HepG2 (cell line): ENCODE data around the gene RIMKLB. TPM values are rescaled to one million over a fixed set of nuclear protein-coding genes. Genes with fewer than 3 reads are reported as not detected.
A peak's percentile ranks its signal among the peaks of the same experiment; 100 is the strongest.

Source experiments
- ATAC-seq: fragments of 200-7000 bp; cut with Tn5 transposase; 3 replicates; pipeline ENCODE4 v1.9.1; 2020; ENCODE audit warnings: mild to moderate bottlenecking, moderate library complexity
- BruUV-seq: library from RNA; stranded (reverse); fragments of 400-500 nt; replicated peaks from 2 replicates; lab custom pipeline; 2021; lab: Mats Ljungman, UMichigan
- CTCF ChIA-PET: fragments of 300-600 bp; formaldehyde crosslinking; extraction: SDS; loops from one replicate; lab custom pipeline; 2021; ENCODE audit warnings: low total read pairs, inconsistent platforms, low intra/inter-chr PET ratio; lab: Yijun Ruan, JAX
- POLR2A ChIA-PET: fragments of 350-600 bp; sonication (Branson Sonifier 250); formaldehyde crosslinking; loops from one replicate; lab custom pipeline; 2020; ENCODE audit warnings: antibody characterized with exemption, inconsistent platforms; lab: Yijun Ruan, JAX
- DNase-seq: peaks from one replicate; pipeline ENCODE4 v3.0.0-alpha.2; 2015; ENCODE audit warnings: low spot score
- FAIRE-seq: peaks from 3 replicates; lab custom pipeline; 2011; peaks lifted over from hg19 to GRCh38; lab: Jason Lieb, UNC
- H2AFZ ChIP-seq: one replicate; pipeline ENCODE4 v1.6.1; 2011; ENCODE audit warnings: low read length, inconsistent platforms
- H3K27ac ChIP-seq: fragments of 300-600 bp; 3 replicates; pipeline ENCODE4 v1.8.0; 2011; ENCODE audit warnings: mixed run types, mild to moderate bottlenecking, mixed read lengths, low read length, inconsistent platforms; ENCODE audit not compliant: insufficient read depth; ENCODE audit errors: extremely low read length
- H3K27me3 ChIP-seq, 2 experiments: fragments of 200-600 bp in 1 of 2; 2 replicates in 1 of 2; 3 replicates in 1 of 2; pipeline versions ENCODE4 v1.6.0 to v1.8.0; 2011; ENCODE audit warnings: low read length in 2 of 2, mild to moderate bottlenecking in 2 of 2, moderate library complexity in 2 of 2, inconsistent platforms in 1 of 2; ENCODE audit not compliant: insufficient read depth in 2 of 2, control insufficient read depth in 1 of 2
- H3K36me3 ChIP-seq, 2 experiments: fragments of 200-600 bp in 1 of 2; replicated peaks in 1 of 2; 2 replicates in 1 of 2; 3 replicates in 1 of 2; pipeline versions ENCODE4 v1.5.1 to v1.8.0; 2011; ENCODE audit warnings: low read length in 2 of 2, inconsistent platforms in 1 of 2; ENCODE audit not compliant: insufficient read depth in 2 of 2, control insufficient read depth in 1 of 2
- H3K4me1 ChIP-seq: 2 replicates; pipeline ENCODE4 v1.5.1; 2012; ENCODE audit warnings: low read length, inconsistent platforms; ENCODE audit not compliant: insufficient read depth
- H3K4me2 ChIP-seq: 2 replicates; pipeline ENCODE4 v1.6.0; 2011; ENCODE audit warnings: low read depth, low read length, inconsistent platforms
- H3K4me3 ChIP-seq, 3 experiments: fragments of 200-600 bp in 1 of 3; sonication (generic), shearing (Covaris generic) in 1 of 3; replicated peaks in 1 of 3; 2 replicates each; pipeline ENCODE4 v1.5.1; 2011 to 2016; ENCODE audit warnings: low read length in 3 of 3, inconsistent platforms in 2 of 3, low read depth in 2 of 3, mild to moderate bottlenecking in 2 of 3, control low read depth in 1 of 3, mixed read lengths in 1 of 3; ENCODE audit not compliant: insufficient read depth in 1 of 3
- H3K79me2 ChIP-seq: one replicate; pipeline ENCODE4 v1.6.1; 2011; ENCODE audit warnings: low read length, inconsistent platforms; ENCODE audit not compliant: insufficient read depth
- H3K9ac ChIP-seq: 2 replicates; pipeline ENCODE4 v1.6.0; 2011; ENCODE audit warnings: mild to moderate bottlenecking, low read depth, low read length, inconsistent platforms; ENCODE audit not compliant: insufficient read depth
- H3K9me3 ChIP-seq: 2 replicates; pipeline ENCODE4 v1.5.1; 2012; ENCODE audit warnings: mild to moderate bottlenecking, low read length
- H4K20me1 ChIP-seq: 2 replicates; pipeline ENCODE4 v1.6.0; 2011; ENCODE audit warnings: inconsistent platforms, mild to moderate bottlenecking, low read length, moderate library complexity; ENCODE audit not compliant: insufficient read depth
- ARID2 ChIP-seq: sonication (generic); formaldehyde crosslinking; IDR thresholded peaks from 2 replicates; pipeline ENCODE4 v1.8.1; 2022; ENCODE audit warnings: mild to moderate bottlenecking, missing genetic modification reagents, borderline replicate concordance
- GZF1 ChIP-seq: sonication (generic); formaldehyde crosslinking; IDR thresholded peaks from 2 replicates; pipeline ENCODE4 v1.5.1; 2020; ENCODE audit warnings: mild to moderate bottlenecking, missing genetic modification reagents
- HIVEP1 ChIP-seq: sonication (generic); formaldehyde crosslinking; IDR thresholded peaks from 2 replicates; pipeline ENCODE4 v1.4.0; 2020; ENCODE audit warnings: mild to moderate bottlenecking, missing genetic modification reagents
- MTA1 ChIP-seq: sonication (generic); formaldehyde crosslinking; IDR thresholded peaks from 2 replicates; pipeline ENCODE4 v1.4.0; 2020; ENCODE audit warnings: missing genetic modification reagents, mild to moderate bottlenecking, borderline replicate concordance
- NFYB ChIP-seq: sonication (generic); formaldehyde crosslinking; IDR thresholded peaks from 2 replicates; pipeline ENCODE4 v1.4.0; 2020; ENCODE audit warnings: missing genetic modification reagents
- RAD21 ChIP-seq: fragments of 450-650 bp; formaldehyde crosslinking; IDR thresholded peaks from 2 replicates; pipeline ENCODE4 v1.5.0; 2020; ENCODE audit warnings: mild to moderate bottlenecking
- SRSF1 ChIP-seq: fragments of 200-400 bp; formaldehyde crosslinking; optimal IDR thresholded peaks from 2 replicates; pipeline ENCODE3; 2017; ENCODE audit warnings: mild to moderate bottlenecking, low read depth, low read length, moderate library complexity
- TEAD3 ChIP-seq: optimal IDR thresholded peaks from 2 replicates; pipeline ENCODE3; 2016; ENCODE audit warnings: borderline replicate concordance
- ZNF569 ChIP-seq: sonication (generic); formaldehyde crosslinking; IDR thresholded peaks from 2 replicates; pipeline ENCODE4 v1.5.0; 2020; ENCODE audit warnings: mild to moderate bottlenecking, missing genetic modification reagents, moderate library complexity, borderline replicate concordance
- ZNF883 ChIP-seq: sonication (generic); formaldehyde crosslinking; IDR thresholded peaks from 2 replicates; pipeline ENCODE4 v1.5.1; 2020; ENCODE audit warnings: mild to moderate bottlenecking, missing genetic modification reagents; ENCODE audit errors: not compliant biosample characterization
- WGBS: methylation state at CpG from one replicate; pipeline ENCODE4 v1.1.6; 2017; ENCODE audit warnings: low lambda C conversion rate; 5-methylcytosine and 5-hydroxymethylcytosine counted together
- in situ Hi-C: cut with HindIII; loops from 2 replicates; pipeline ENCODE4 v1.10.0; 2017; ENCODE audit warnings: low pct_unique_long_range_greater_than_20kb; ENCODE audit not compliant: extremely low pct_ligation_motif_present
- intact Hi-C: fragments of 100-400 bp; cut with micrococcal nuclease; formaldehyde crosslinking; loops from one replicate; pipeline ENCODE4 v1.10.0; 2022; ENCODE audit not compliant: unreplicated experiment
- polyA plus RNA-seq, 8 experiments: library from polyadenylated mRNA; depleted of rRNA in 3 of 8; stranded (reverse) in 7 of 8; unstranded in 1 of 8; fragments of >200 nt; fragmentation: Illumina TruSeq in 4 of 8; extraction: Trizol in 4 of 8; gene quantifications; 2 replicates each; pipeline versions ENCODE4 v1.2.1 to v1.2.3, GENCODE V29; 2011 to 2016; ENCODE audit warnings: low read depth in 4 of 8, missing spikeins in 1 of 8, mixed read lengths in 1 of 8; ENCODE audit not compliant: insufficient read depth in 1 of 8
- total RNA-seq, 5 experiments: library from RNA; depleted of rRNA; stranded (reverse); fragments of >200 nt; fragmentation: Illumina TruSeq; extraction: Trizol; gene quantifications; 2 replicates each; pipeline ENCODE4 v1.2.3, GENCODE V29; 2016; ENCODE audit warnings: low read depth in 1 of 5
- TF ChIP-seq, protein P1 (sequence below): sonication (generic); formaldehyde crosslinking; IDR thresholded peaks from 2 replicates; pipeline ENCODE4 v1.8.1; 2023; ENCODE audit warnings: missing genetic modification reagents, mild to moderate bottlenecking, borderline replicate concordance
- TF ChIP-seq, protein P2 (sequence below): sonication (generic); formaldehyde crosslinking; IDR thresholded peaks from 2 replicates; pipeline ENCODE4 v1.8.0; 2022; ENCODE audit warnings: mild to moderate bottlenecking, missing genetic modification reagents, moderate library complexity
- TF ChIP-seq, protein P3 (sequence below): sonication (generic); formaldehyde crosslinking; IDR thresholded peaks from 2 replicates; pipeline ENCODE4 v1.4.0; 2020; ENCODE audit warnings: missing genetic modification reagents, borderline replicate concordance

The RIMKLB gene
- total and polyA plus RNA-seq, 2 of the 13 experiments (the other 11 are each of a cell fraction or from before 2014, with no cell fraction given), result 0.33 to 0.40 TPM

DNA sequence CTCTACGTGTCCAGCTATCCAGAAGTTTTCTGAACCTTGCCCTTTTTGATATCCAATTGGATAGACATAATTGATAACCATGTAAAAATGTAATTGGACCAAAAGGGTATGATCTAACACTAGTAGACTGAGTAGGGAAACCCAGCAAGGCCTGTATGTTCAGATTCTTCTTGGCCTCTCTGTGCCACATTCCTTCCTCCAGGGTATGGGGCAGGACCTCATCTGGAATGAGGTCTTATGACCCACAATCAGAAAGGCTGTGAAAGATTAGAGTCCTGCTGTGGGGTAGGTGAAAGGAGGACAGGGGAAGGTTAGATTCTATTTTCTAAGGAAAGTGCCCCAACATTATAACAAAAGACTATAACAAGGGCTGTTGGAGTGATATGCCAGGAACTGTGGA lies 73.3 kb downstream of the RIMKLB start:
- H3K9me3 ChIP-seq, result no peaks in the 10 kb centered on the region
- BruUV-seq, result no TSS peak
- intact Hi-C loops, result no loop called here
- TF ChIP-seq, protein P1, sequence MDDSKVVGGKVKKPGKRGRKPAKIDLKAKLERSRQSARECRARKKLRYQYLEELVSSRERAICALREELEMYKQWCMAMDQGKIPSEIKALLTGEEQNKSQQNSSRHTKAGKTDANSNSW (CRISPR knock-in tag), result no peak
- no peak for TF ChIP-seq MTA1 (CRISPR knock-in tag)
- TF ChIP-seq ZNF883 (CRISPR knock-in tag), result no peak
- TF ChIP-seq NFYB (CRISPR knock-in tag), result no peak
- TF ChIP-seq, protein P2, sequence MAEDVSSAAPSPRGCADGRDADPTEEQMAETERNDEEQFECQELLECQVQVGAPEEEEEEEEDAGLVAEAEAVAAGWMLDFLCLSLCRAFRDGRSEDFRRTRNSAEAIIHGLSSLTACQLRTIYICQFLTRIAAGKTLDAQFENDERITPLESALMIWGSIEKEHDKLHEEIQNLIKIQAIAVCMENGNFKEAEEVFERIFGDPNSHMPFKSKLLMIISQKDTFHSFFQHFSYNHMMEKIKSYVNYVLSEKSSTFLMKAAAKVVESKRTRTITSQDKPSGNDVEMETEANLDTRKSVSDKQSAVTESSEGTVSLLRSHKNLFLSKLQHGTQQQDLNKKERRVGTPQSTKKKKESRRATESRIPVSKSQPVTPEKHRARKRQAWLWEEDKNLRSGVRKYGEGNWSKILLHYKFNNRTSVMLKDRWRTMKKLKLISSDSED (CRISPR knock-in tag), result no peak
- TF ChIP-seq RAD21 (CRISPR knock-in tag), result no peak
- TF ChIP-seq TEAD3 (CRISPR knock-in tag), result peak; percentile 13
- TF ChIP-seq, all 625 proteins: peak for 1
- ATAC-seq (no peak), FAIRE-seq (no peak), DNase-seq (no peak)
- no peaks in the 10 kb centered on the region for H4K20me1 ChIP-seq
- 39% methylated on average over 1 of the region's 1 CpG for WGBS
- in situ Hi-C loops, result no loop called here
- H3K79me2 ChIP-seq, result no peaks in the 10 kb centered on the region
- H3K27ac ChIP-seq, result no peak overlapping the region
- no peak overlapping the region for H3K4me3 ChIP-seq
- peaks cover 0 to 4% of the 10 kb centered on the region in 2 experiments; a peak in 1 of 5 replicates for H3K27me3 ChIP-seq
- POLR2A ChIA-PET, result no interaction called here
- no peak overlapping the region for H2AFZ ChIP-seq
- H3K4me1 ChIP-seq, result no peaks in the 10 kb centered on the region
- CTCF ChIA-PET, result no interaction called here
- no peaks in the 10 kb centered on the region for H3K36me3 ChIP-seq
- no peak overlapping the region for H3K4me2 ChIP-seq
- no peak overlapping the region for H3K9ac ChIP-seq

DNA sequence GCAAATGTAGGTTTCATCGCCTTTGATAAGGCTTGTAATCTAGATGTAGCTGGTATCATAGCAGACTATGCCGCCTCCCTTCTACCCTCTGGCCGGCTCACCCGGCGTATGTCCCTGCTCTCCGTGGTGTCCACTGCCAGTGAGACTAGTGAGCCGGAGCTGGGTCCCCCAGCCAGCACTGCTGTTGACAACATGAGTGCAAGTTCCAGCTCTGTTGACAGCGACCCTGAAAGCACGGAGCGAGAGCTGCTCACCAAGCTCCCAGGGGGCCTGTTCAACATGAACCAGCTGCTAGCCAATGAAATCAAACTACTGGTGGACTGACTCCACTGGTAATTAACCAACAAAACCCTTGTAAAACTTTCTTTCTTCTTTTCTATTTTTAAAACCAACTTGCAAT lies 75.7 kb downstream of the RIMKLB start:
- no TSS peak for BruUV-seq
- Histone ChIP-seq H3K36me3 (no peaks in the 10 kb centered on the region), H3K9me3 (no peaks in the 10 kb centered on the region), H3K4me3 (no peak overlapping the region), H3K9ac (no peak overlapping the region), H3K4me2 (no peak overlapping the region), H2AFZ (no peak overlapping the region), H3K27ac (no peak overlapping the region), H3K79me2 (no peaks in the 10 kb centered on the region), H3K4me1 (no peaks in the 10 kb centered on the region), H3K27me3 (no peaks in the 10 kb centered on the region), H4K20me1 (no peaks in the 10 kb centered on the region)
- CTCF ChIA-PET, result no interaction called here
- ATAC-seq (no peak), DNase-seq (no peak), FAIRE-seq (no peak)
- intact Hi-C loops (no loop called here), in situ Hi-C loops (no loop called here)
- POLR2A ChIA-PET, result no interaction called here
- 74% methylated on average over 8 of the region's 10 CpGs for WGBS
- no peak for TF ChIP-seq ARID2 (CRISPR knock-in tag)
- TF ChIP-seq, protein P3, sequence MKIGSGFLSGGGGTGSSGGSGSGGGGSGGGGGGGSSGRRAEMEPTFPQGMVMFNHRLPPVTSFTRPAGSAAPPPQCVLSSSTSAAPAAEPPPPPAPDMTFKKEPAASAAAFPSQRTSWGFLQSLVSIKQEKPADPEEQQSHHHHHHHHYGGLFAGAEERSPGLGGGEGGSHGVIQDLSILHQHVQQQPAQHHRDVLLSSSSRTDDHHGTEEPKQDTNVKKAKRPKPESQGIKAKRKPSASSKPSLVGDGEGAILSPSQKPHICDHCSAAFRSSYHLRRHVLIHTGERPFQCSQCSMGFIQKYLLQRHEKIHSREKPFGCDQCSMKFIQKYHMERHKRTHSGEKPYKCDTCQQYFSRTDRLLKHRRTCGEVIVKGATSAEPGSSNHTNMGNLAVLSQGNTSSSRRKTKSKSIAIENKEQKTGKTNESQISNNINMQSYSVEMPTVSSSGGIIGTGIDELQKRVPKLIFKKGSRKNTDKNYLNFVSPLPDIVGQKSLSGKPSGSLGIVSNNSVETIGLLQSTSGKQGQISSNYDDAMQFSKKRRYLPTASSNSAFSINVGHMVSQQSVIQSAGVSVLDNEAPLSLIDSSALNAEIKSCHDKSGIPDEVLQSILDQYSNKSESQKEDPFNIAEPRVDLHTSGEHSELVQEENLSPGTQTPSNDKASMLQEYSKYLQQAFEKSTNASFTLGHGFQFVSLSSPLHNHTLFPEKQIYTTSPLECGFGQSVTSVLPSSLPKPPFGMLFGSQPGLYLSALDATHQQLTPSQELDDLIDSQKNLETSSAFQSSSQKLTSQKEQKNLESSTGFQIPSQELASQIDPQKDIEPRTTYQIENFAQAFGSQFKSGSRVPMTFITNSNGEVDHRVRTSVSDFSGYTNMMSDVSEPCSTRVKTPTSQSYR, result no peak
- TF ChIP-seq ZNF569 (CRISPR knock-in tag), result no peak
- TF ChIP-seq SRSF1, result no peak
- no peak for TF ChIP-seq GZF1
- TF ChIP-seq HIVEP1 (CRISPR knock-in tag), result no peak
